ENCODE data around the gene PIMREG. TPM values are rescaled to one million over a fixed set of nuclear protein-coding genes. Genes with fewer than 3 reads are reported as not detected.

Gene PIMREG
- total RNA-seq, 1 experiment from 2014 or later: 41.2 TPM

DNA sequence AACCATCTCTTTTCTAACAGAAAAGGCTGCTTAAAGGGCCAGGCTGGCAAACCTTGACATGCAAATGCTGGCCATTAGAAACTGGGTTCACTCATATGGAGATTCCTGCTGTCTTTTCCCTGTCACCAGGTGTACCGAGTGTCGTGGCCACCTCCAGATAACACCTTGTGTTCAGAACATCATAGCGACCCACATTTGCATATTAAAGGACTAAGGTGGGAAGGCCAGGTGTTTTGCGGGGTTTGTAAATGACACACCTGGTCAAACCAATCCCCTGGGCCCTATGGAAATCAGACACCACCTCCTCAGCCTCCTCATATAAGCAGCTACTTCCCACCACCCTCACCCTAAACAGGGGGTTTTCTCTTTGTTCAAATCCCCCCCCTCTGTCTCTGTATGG, 6.8 kb upstream of the PIMREG start:
- no peaks in the 10 kb centered on the region for H3K4me1 ChIP-seq (ENCODE audit: control insufficient read depth, insufficient read depth, low read length)
- CTCF ChIA-PET: no interaction called here
- BruUV-seq (replicated peaks): no TSS peak
- H3K27me3 ChIP-seq (ENCODE audit: control insufficient read depth, insufficient read depth, low read length): no peaks in the 10 kb centered on the region
- DNase-seq (ENCODE audit: low read depth, low spot score) (no peak), ATAC-seq (no peak)
- intact Hi-C loops (cut with micrococcal nuclease; ENCODE audit: unreplicated experiment): no loop called here
- H3K27ac ChIP-seq (ENCODE audit: low read length): no peak overlapping the region
- H3K36me3 ChIP-seq (ENCODE audit: control insufficient read depth, insufficient read depth, low read length): no peaks in the 10 kb centered on the region
- no peaks in the 10 kb centered on the region for H3K9me3 ChIP-seq (ENCODE audit: control insufficient read depth, insufficient read depth, low read depth, low read length)
- TF ChIP-seq POLR2AphosphoS5 (IDR thresholded peaks at IDR 0.05; ENCODE audit: low read depth, low read length): no peak
- TF ChIP-seq TCF7L2 (IDR thresholded peaks at IDR 0.05; ENCODE audit: low read depth, low read length): no peak
- TF ChIP-seq, protein P1, sequence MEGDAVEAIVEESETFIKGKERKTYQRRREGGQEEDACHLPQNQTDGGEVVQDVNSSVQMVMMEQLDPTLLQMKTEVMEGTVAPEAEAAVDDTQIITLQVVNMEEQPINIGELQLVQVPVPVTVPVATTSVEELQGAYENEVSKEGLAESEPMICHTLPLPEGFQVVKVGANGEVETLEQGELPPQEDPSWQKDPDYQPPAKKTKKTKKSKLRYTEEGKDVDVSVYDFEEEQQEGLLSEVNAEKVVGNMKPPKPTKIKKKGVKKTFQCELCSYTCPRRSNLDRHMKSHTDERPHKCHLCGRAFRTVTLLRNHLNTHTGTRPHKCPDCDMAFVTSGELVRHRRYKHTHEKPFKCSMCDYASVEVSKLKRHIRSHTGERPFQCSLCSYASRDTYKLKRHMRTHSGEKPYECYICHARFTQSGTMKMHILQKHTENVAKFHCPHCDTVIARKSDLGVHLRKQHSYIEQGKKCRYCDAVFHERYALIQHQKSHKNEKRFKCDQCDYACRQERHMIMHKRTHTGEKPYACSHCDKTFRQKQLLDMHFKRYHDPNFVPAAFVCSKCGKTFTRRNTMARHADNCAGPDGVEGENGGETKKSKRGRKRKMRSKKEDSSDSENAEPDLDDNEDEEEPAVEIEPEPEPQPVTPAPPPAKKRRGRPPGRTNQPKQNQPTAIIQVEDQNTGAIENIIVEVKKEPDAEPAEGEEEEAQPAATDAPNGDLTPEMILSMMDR (IDR thresholded peaks at IDR 0.05): no peak
- TF ChIP-seq, protein P2, sequence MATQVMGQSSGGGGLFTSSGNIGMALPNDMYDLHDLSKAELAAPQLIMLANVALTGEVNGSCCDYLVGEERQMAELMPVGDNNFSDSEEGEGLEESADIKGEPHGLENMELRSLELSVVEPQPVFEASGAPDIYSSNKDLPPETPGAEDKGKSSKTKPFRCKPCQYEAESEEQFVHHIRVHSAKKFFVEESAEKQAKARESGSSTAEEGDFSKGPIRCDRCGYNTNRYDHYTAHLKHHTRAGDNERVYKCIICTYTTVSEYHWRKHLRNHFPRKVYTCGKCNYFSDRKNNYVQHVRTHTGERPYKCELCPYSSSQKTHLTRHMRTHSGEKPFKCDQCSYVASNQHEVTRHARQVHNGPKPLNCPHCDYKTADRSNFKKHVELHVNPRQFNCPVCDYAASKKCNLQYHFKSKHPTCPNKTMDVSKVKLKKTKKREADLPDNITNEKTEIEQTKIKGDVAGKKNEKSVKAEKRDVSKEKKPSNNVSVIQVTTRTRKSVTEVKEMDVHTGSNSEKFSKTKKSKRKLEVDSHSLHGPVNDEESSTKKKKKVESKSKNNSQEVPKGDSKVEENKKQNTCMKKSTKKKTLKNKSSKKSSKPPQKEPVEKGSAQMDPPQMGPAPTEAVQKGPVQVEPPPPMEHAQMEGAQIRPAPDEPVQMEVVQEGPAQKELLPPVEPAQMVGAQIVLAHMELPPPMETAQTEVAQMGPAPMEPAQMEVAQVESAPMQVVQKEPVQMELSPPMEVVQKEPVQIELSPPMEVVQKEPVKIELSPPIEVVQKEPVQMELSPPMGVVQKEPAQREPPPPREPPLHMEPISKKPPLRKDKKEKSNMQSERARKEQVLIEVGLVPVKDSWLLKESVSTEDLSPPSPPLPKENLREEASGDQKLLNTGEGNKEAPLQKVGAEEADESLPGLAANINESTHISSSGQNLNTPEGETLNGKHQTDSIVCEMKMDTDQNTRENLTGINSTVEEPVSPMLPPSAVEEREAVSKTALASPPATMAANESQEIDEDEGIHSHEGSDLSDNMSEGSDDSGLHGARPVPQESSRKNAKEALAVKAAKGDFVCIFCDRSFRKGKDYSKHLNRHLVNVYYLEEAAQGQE (IDR thresholded peaks at IDR 0.05; ENCODE audit: insufficient read depth in 1 of 2, low read depth in 2 of 2, low read length in 1 of 2): no peak
- TF ChIP-seq SIN3A (IDR thresholded peaks at IDR 0.05; ENCODE audit: borderline replicate concordance, insufficient read depth, low read depth, low read length): no peak
- POLR2A ChIA-PET: no interaction called here
- no peak overlapping the region for H3K4me3 ChIP-seq (ENCODE audit: low read depth in 2 of 2, low read length in 2 of 2)
- in situ Hi-C loops (cut with HindIII; ENCODE audit: low pct_unique_long_range_greater_than_20kb, low sequenced_read_pairs): no loop called here

DNA sequence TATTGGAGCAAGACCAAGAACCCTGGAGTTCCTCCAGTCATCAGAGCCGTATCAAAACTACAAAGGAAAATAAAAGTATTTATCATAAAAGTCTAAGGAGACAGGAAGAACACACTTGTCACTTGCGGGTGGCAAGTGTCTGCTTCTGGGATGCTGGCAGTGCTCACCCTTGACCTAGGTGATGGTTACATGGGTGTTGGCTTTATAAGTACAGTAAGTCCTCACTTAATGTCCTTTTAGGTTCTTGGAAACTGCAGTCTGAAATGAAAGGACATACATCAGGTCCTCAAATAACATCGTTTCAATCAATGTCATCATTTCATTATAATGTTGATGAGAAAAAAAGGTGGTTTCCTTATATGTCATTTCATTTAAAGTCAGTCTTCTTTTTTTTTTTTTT, 6.3 kb upstream of the PIMREG start:
- TF ChIP-seq POLR2AphosphoS5 (IDR thresholded peaks at IDR 0.05; ENCODE audit: low read depth, low read length): no peak
- TF ChIP-seq SIN3A (IDR thresholded peaks at IDR 0.05; ENCODE audit: borderline replicate concordance, insufficient read depth, low read depth, low read length): no peak
- TF ChIP-seq, protein P2 (IDR thresholded peaks at IDR 0.05; ENCODE audit: insufficient read depth in 1 of 2, low read depth in 2 of 2, low read length in 1 of 2): no peak
- TF ChIP-seq TCF7L2 (IDR thresholded peaks at IDR 0.05; ENCODE audit: low read depth, low read length): no peak
- TF ChIP-seq, protein P1 (IDR thresholded peaks at IDR 0.05): no peak
- CTCF ChIA-PET: interaction anchor here (0.6 kb wide), 3 partner anchors 30 to 815 kb away, joined by 4 to 8 read pairs (median 5); no protein-coding TSS in a partner anchor
- Histone ChIP-seq H3K36me3 (ENCODE audit: control insufficient read depth, insufficient read depth, low read length) (no peaks in the 10 kb centered on the region), H3K27ac (ENCODE audit: low read length) (no peak overlapping the region), H3K4me1 (ENCODE audit: control insufficient read depth, insufficient read depth, low read length) (no peaks in the 10 kb centered on the region), H3K27me3 (ENCODE audit: control insufficient read depth, insufficient read depth, low read length) (no peaks in the 10 kb centered on the region), H3K9me3 (ENCODE audit: control insufficient read depth, insufficient read depth, low read depth, low read length) (no peaks in the 10 kb centered on the region), H3K4me3 (ENCODE audit: low read depth in 2 of 2, low read length in 2 of 2) (no peak overlapping the region)
- ATAC-seq (no peak), DNase-seq (ENCODE audit: low read depth, low spot score) (no peak)
- intact Hi-C loops (cut with micrococcal nuclease; ENCODE audit: unreplicated experiment): no loop called here
- in situ Hi-C loops (cut with HindIII; ENCODE audit: low pct_unique_long_range_greater_than_20kb, low sequenced_read_pairs): no loop called here
- POLR2A ChIA-PET: interaction anchor here (0.6 kb wide), 2 partner anchors 401 to 1460 kb away, joined by 3 to 6 read pairs; no protein-coding TSS in a partner anchor
- BruUV-seq (replicated peaks): no TSS peak
